ENCODE results near the gene RNFT2. TPM values are rescaled to one million over a fixed set of nuclear protein-coding genes. Genes with fewer than 3 reads are reported as not detected.

Gene RNFT2
- total RNA-seq, 3 donors from 2014 or later (not counting 1 experiment from before 2014, with no cell fraction given): 4.0 to 6.9 (median 5.3) TPM

DNA sequence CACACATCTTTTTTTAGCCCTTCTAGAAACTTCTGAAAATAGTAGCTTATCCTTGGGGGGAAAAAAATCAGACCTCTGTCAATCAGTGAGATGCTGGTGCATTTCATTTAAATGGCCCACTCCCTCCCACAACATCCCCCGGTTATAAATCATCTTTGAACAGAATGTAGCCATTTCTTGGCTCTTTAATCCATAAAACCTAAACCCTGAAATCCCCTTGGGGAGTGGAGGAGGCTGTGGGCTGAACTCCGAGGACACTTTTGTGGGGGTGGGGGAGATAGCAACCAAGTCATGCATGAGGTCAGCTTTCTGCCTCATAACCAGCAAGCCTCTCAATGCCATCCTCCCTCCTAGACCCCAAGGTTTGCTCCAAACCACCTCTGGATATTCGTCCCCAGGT, 122.1 kb downstream of the RNFT2 start:
- Mint-ChIP-seq H3K9me3 (no peaks in the 10 kb centered on the region), H3K4me3 (no peak overlapping the region), H3K27ac (no peak overlapping the region), H3K27me3 (ENCODE audit: low read depth in 2 of 2) (peaks cover 35 to 39% of the 10 kb centered on the region in 2 donors), H3K36me3 (no peaks in the 10 kb centered on the region), H3K4me1 (no peaks in the 10 kb centered on the region)
- 75% methylated on average over 1 of the region's 3 CpGs for WGBS (ENCODE audit: insufficient coverage)
- intact Hi-C loops (cut with micrococcal nuclease): no loop called here
- DNase-seq (no peak), ATAC-seq (no peak)
- Histone ChIP-seq H3K27me3 (ENCODE audit: control insufficient read depth, insufficient read depth, low read length) (no peaks in the 10 kb centered on the region), H3K27ac (ENCODE audit: low read length) (no peak overlapping the region), H3K36me3 (ENCODE audit: control insufficient read depth, insufficient read depth, low read length) (no peaks in the 10 kb centered on the region), H3K4me1 (ENCODE audit: control insufficient read depth, insufficient read depth, low read length) (no peaks in the 10 kb centered on the region), H3K4me3 (ENCODE audit: low read length) (no peak overlapping the region), H3K9me3 (ENCODE audit: control insufficient read depth, insufficient read depth, low read length) (no peaks in the 10 kb centered on the region)
- TF ChIP-seq, protein P1, sequence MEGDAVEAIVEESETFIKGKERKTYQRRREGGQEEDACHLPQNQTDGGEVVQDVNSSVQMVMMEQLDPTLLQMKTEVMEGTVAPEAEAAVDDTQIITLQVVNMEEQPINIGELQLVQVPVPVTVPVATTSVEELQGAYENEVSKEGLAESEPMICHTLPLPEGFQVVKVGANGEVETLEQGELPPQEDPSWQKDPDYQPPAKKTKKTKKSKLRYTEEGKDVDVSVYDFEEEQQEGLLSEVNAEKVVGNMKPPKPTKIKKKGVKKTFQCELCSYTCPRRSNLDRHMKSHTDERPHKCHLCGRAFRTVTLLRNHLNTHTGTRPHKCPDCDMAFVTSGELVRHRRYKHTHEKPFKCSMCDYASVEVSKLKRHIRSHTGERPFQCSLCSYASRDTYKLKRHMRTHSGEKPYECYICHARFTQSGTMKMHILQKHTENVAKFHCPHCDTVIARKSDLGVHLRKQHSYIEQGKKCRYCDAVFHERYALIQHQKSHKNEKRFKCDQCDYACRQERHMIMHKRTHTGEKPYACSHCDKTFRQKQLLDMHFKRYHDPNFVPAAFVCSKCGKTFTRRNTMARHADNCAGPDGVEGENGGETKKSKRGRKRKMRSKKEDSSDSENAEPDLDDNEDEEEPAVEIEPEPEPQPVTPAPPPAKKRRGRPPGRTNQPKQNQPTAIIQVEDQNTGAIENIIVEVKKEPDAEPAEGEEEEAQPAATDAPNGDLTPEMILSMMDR (IDR thresholded peaks at IDR 0.05): no peak

DNA sequence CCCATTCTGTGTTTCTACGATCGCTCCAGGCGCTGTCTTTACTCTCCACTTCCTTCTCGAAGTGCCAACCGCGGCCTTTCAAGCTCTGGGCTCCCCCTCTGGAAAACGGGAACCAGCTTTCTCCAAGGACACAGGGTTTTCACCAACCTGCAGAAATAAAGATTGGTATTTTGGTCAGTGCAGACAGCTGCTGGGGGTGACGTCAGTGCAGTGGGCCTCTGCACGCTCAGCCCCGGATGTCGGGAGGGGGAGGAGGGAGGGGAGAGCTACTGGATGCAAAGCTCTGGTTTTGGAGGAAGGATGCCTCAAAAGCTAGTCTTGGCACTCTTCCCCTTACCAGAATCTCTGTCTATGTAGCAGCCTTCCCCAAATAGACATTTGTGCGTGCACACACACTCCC, 123.2 kb downstream of the RNFT2 start:
- no peaks in the 10 kb centered on the region for H3K4me1 Mint-ChIP-seq
- H3K4me3 Mint-ChIP-seq: no peak overlapping the region

DNA sequence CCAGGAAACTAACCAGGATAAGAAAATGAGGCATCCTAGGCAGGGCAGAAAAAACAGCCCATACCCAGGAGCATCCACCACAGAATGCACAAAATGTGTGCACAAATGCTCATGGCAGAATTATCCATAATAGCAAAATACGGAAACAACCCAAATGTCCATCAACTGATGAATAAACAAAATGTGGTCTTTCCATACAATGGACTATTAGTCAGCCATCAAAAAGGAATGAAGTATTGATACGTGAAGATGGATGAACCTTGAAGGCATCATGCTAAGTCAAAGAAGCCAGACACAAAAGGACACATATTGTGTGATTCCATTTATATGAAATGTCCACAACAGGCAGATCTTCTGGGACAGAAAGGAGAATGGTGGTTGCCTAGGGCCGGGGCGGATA, 124.1 kb downstream of the RNFT2 start:
- TF ChIP-seq, protein P1 (IDR thresholded peaks at IDR 0.05): no peak
- H3K27ac Mint-ChIP-seq: no peak overlapping the region
- DNase-seq (no peak), ATAC-seq (no peak)
- H3K9me3 Mint-ChIP-seq: no peaks in the 10 kb centered on the region
- no peaks in the 10 kb centered on the region for H3K4me1 Mint-ChIP-seq
- no peak overlapping the region for H3K4me3 Mint-ChIP-seq
- WGBS (ENCODE audit: insufficient coverage): 90% methylated on average over 4 of the region's 4 CpGs
- Histone ChIP-seq H3K36me3 (ENCODE audit: control insufficient read depth, insufficient read depth, low read length) (no peaks in the 10 kb centered on the region), H3K27ac (ENCODE audit: low read length) (no peak overlapping the region), H3K4me1 (ENCODE audit: control insufficient read depth, insufficient read depth, low read length) (no peaks in the 10 kb centered on the region), H3K4me3 (ENCODE audit: low read length) (no peak overlapping the region), H3K27me3 (ENCODE audit: control insufficient read depth, insufficient read depth, low read length) (no peaks in the 10 kb centered on the region), H3K9me3 (ENCODE audit: control insufficient read depth, insufficient read depth, low read length) (no peaks in the 10 kb centered on the region)
- no peaks in the 10 kb centered on the region for H3K36me3 Mint-ChIP-seq
- H3K27me3 Mint-ChIP-seq (ENCODE audit: low read depth in 2 of 2): peaks cover 27 to 39% of the 10 kb centered on the region in 2 donors
- intact Hi-C loops (cut with micrococcal nuclease): no loop called here

More for the DNA sequence above, 123.2 kb downstream of the RNFT2 start:
- no peaks in the 10 kb centered on the region for H3K9me3 Mint-ChIP-seq
- peaks cover 30 to 39% of the 10 kb centered on the region in 2 donors for H3K27me3 Mint-ChIP-seq (ENCODE audit: low read depth in 2 of 2)
- H3K27ac ChIP-seq (ENCODE audit: low read length): no peak overlapping the region
- H3K27ac Mint-ChIP-seq: no peak overlapping the region
- no peaks in the 10 kb centered on the region for H3K36me3 Mint-ChIP-seq
- WGBS (ENCODE audit: insufficient coverage): 29% methylated on average over 12 of the region's 12 CpGs
- H3K27me3 ChIP-seq (ENCODE audit: control insufficient read depth, insufficient read depth, low read length): no peaks in the 10 kb centered on the region
- no peaks in the 10 kb centered on the region for H3K4me1 ChIP-seq (ENCODE audit: control insufficient read depth, insufficient read depth, low read length)
- H3K4me3 ChIP-seq (ENCODE audit: low read length): no peak overlapping the region
- peak; percentile 53 to 74 (median 59) for ATAC-seq
- peak in 1 of 2 donors; percentile 52 for DNase-seq
- intact Hi-C loops (cut with micrococcal nuclease): no loop called here
- TF ChIP-seq, protein P1 (IDR thresholded peaks at IDR 0.05): no peak
- no peaks in the 10 kb centered on the region for H3K9me3 ChIP-seq (ENCODE audit: control insufficient read depth, insufficient read depth, low read length)
- H3K36me3 ChIP-seq (ENCODE audit: control insufficient read depth, insufficient read depth, low read length): no peaks in the 10 kb centered on the region

DNA sequence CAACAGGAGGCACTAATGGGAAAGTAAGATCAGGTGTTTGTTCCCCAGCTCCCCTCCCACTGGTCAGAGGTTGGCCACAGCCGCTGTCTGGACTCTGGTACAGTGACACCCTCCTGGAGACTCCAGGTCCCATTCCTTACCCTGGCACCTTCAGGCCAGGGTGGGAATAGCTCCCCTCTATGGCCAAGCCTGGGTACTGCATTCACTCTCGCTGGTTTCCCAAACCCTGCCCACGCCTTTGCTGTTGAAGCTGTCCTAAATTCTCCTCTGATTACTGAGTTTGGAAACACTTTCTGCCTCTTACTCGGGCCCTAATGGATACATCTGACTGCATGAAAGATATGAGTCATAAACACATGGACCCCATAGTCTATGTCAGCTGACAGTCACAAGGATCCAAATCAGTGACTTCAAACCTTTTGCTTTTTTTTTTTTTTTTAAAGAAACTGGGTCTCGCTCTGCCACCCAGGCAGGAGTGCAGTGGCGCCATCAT, 125.2 kb downstream of the RNFT2 start:
- TF ChIP-seq, protein P1 (IDR thresholded peaks at IDR 0.05): peak; percentile 26
- no peak overlapping the region for H3K27ac ChIP-seq (ENCODE audit: low read length)
- Mint-ChIP-seq H3K4me1 (no peaks in the 10 kb centered on the region), H3K4me3 (no peak overlapping the region), H3K9me3 (no peaks in the 10 kb centered on the region), H3K36me3 (no peaks in the 10 kb centered on the region), H3K27ac (no peak overlapping the region), H3K27me3 (ENCODE audit: low read depth in 2 of 2) (peaks cover 18 to 28% of the 10 kb centered on the region in 2 donors)
- DNase-seq: peak in 1 of 2 donors; percentile 21
- ATAC-seq: peak in 1 of 3 donors; percentile 40
- intact Hi-C loops (cut with micrococcal nuclease): no loop called here
- no peaks in the 10 kb centered on the region for H3K4me1 ChIP-seq (ENCODE audit: control insufficient read depth, insufficient read depth, low read length)
- H3K27me3 ChIP-seq (ENCODE audit: control insufficient read depth, insufficient read depth, low read length): no peaks in the 10 kb centered on the region
- H3K4me3 ChIP-seq (ENCODE audit: low read length): no peak overlapping the region
- no peaks in the 10 kb centered on the region for H3K36me3 ChIP-seq (ENCODE audit: control insufficient read depth, insufficient read depth, low read length)
- whole genome bisulfite sequencing (ENCODE audit: insufficient coverage): 52% methylated on average over 6 of the region's 6 CpGs
- no peaks in the 10 kb centered on the region for H3K9me3 ChIP-seq (ENCODE audit: control insufficient read depth, insufficient read depth, low read length)
